IPS-20b (cell line): ENCODE measurements around the gene SYNE1.
A peak's percentile ranks its signal among the peaks of the same experiment; 100 is the strongest.

ENCODE experiments used
- H3K27ac ChIP-seq: one replicate; pipeline ENCODE4 v1.5.1; 2013; ENCODE audit warnings: low read length
- H3K27me3 ChIP-seq: 2 replicates; pipeline ENCODE4 v1.6.1; 2013; ENCODE audit warnings: mild to moderate bottlenecking, low read length, inconsistent platforms; ENCODE audit not compliant: insufficient read depth
- H3K36me3 ChIP-seq: 2 replicates; pipeline ENCODE4 v1.6.1; 2013; ENCODE audit warnings: low read depth, mild to moderate bottlenecking, inconsistent platforms, low read length, moderate library complexity; ENCODE audit not compliant: insufficient read depth
- H3K4me1 ChIP-seq: 2 replicates; pipeline ENCODE4 v1.6.1; 2013; ENCODE audit warnings: mild to moderate bottlenecking, control low read depth, inconsistent platforms, low read length, moderate library complexity; ENCODE audit not compliant: insufficient read depth
- H3K4me3 ChIP-seq: 2 replicates; pipeline ENCODE4 v1.5.1; 2013; ENCODE audit warnings: mild to moderate bottlenecking, low read length, inconsistent platforms
- H3K9ac ChIP-seq: 2 replicates; pipeline ENCODE4 v1.6.1; 2013; ENCODE audit warnings: low read depth, mild to moderate bottlenecking, inconsistent platforms, low read length, moderate library complexity
- H3K9me3 ChIP-seq: 2 replicates; pipeline ENCODE4 v1.6.1; 2013; ENCODE audit warnings: mild to moderate bottlenecking, low read depth, low read length, inconsistent platforms; ENCODE audit not compliant: insufficient read depth

SYNE1 gene

DNA sequence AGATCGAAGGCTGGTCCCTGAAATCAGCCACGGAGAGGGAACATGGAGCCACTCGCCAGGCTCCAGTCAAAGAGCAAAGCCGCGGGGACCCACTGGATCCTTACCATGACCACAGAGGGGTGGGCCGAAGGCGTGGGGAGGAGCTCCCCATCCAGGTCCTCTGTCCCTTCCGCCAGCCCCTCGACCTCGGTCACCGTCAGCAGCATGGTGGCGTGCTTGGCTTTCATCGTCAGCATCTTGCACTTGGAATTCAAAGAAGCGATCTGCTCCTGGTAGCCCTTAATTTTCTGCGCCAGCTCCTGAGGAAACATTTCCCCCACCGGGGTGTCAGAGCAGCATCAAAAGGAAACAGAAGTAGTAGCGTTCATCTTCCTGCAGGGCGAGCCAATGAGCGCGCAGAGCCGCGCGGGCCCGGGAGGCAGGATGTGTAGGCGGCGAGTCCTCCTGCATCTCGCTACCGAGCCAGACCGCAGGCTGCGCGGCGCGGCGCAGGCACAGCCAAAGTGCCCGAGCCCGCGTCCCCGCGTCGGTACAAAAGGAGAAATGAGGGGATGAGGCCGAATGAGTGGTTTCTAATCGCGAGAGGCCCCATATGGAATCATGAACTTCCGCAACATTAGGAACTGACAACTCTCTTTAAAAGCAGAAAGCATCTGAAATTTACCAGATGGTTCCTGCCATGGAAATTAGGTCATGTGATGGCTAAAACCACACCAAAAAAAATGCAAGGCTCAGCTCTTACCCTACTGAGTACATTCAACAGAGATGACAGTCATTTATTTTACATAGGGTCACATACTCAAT, 335.2 kb downstream of the SYNE1 start:
- Histone ChIP-seq H3K4me1 (peaks cover 5% of the 10 kb centered on the region; the same call in 1 of the 2 replicates), H3K9ac (peak overlapping the region; percentile 79; the same call in 1 of the 2 replicates), H3K9me3 (no peaks in the 10 kb centered on the region), H3K27me3 (no peaks in the 10 kb centered on the region), H3K4me3 (peak overlapping the region; percentile 92), H3K27ac (peak overlapping the region; percentile 22), H3K36me3 (no peaks in the 10 kb centered on the region)

DNA sequence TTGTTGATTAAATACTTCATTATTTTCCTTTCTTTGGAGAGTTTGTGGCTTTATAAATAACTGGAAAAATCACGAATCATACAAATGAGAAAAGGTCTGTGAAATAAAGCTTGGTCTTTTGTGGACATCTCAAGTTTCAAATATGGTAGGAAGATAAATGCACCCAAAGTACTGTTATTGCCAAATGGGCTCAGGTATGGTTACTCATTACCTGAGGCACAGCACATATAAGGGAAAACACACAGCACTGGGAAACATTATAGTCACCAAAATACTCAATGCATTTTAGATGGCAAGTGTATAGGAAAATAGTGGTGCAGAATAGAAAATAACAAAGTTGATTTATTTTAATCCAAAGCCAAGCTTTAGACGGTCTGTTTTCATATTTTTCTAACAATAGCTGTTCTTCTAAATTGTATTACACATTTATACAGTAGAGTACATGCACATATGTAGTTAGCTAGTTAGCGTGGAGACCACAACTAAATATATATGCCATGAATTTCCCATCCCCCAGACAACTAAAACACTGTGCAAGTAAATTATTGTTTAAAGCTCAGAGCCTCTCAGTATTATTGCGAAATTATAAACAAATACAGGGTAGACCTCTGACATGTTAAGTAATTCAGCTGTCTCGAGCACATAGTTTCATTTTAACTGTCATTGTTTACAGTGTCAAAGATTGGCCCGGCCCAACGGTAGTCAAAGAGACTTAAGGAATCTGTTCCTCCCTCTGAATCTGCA, 336.0 kb downstream of the SYNE1 start:
- H3K9ac ChIP-seq: peak overlapping the region; percentile 79; the same call in 1 of the 2 replicates
- H3K27me3 ChIP-seq: no peaks in the 10 kb centered on the region
- peak overlapping the region; percentile 22 for H3K27ac ChIP-seq
- H3K4me3 ChIP-seq: peak overlapping the region; percentile 92
- peaks cover 11% of the 10 kb centered on the region; the same call in 1 of the 2 replicates for H3K4me1 ChIP-seq
- no peaks in the 10 kb centered on the region for H3K9me3 ChIP-seq
- no peaks in the 10 kb centered on the region for H3K36me3 ChIP-seq

DNA sequence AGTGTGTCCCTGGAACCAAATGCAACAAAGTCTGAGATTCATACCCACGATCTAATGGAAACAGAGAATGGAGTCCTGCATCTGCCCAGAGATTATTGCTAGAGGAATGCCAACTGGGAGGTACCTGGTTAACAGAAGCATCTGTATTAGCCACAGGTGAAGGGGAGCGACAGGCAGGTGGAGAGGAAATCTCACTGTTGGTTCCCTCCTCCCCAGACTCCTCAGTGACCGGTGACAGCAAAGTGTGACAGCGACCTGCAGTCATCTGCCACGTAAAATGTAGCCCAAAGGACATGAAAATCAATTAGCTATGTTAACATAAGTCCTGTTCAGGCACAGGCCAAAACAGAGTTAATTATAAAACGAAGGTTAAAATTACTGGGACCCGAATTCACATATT, 336.6 kb downstream of the SYNE1 start:
- no peaks in the 10 kb centered on the region for H3K9me3 ChIP-seq
- H3K27ac ChIP-seq: no peak overlapping the region
- no peaks in the 10 kb centered on the region for H3K27me3 ChIP-seq
- no peak overlapping the region for H3K4me3 ChIP-seq
- H3K4me1 ChIP-seq: peaks cover 11% of the 10 kb centered on the region; the same call in 1 of the 2 replicates
- H3K36me3 ChIP-seq: no peaks in the 10 kb centered on the region
- H3K9ac ChIP-seq: no peak overlapping the region

DNA sequence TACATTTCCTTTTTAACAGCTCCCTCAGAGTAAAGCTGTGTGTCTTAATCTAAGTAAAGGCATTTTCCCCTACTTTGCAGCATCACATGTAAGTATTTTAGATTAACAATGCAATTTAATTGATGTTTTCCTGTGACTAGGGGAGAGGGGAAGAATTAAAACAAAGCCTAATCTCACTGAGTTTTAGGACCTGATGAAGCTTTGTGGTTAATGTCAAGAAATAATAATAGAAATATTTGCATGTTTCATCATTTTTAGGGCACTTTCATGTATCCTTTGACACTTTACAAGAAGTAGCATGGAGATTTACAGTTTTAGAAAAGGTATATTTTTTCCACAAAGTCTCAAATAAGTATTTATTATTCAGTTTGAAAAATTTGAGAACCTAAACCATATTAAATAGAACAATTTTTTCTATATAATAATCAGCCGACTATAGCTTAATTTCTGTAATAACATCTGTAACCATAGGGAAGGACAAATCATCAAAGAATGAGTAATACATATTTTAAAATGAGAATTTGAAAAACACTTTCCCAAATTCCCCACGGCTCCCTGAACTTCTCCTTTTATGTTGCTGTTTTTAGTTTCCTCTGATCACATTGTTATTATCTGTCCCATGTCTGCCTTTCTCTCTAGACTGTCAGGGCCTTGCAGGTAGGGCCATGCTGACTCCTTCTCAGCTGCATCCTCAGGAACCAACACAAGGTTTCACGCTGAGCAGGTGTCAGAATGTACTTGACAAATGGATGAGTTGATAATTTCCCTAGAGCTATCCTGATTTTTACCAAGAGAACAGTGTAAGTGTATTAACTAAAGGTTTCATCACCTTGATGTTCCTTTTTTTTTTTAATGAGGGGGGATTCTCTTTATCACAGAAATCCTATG, 338.1 kb downstream of the SYNE1 start:
- Histone ChIP-seq H3K27me3 (no peaks in the 10 kb centered on the region), H3K9me3 (no peaks in the 10 kb centered on the region), H3K4me3 (no peak overlapping the region), H3K36me3 (no peaks in the 10 kb centered on the region), H3K9ac (no peak overlapping the region), H3K4me1 (peaks cover 11% of the 10 kb centered on the region; the same call in 1 of the 2 replicates), H3K27ac (no peak overlapping the region)

DNA sequence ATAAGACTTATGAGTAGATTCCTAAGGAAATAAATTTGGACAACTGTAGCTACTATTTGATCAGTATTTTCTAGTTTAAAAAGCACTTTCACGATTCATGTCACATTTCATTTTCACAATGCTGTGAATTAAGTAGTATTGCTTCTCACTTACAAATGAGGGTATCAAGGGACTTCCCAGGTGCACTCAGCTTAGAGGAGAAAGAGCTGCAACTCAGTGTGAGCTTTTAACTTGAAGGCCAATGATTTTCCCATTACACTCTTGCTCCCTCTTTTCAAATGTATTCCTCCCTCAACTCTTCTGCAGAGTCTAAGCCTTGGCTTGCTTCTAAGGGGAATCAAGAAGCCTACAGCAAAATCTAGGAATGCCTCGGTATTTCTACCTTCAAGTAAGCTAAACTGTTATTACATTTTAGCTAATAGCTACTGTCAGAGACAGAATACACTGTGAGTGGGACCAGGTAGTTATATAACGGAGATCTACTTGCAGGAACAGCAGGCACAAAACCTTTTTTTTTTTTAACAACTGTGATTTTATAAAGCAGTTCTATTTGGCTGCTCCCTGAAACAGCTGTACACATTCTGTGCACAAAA, 339.0 kb downstream of the SYNE1 start:
- no peaks in the 10 kb centered on the region for H3K9me3 ChIP-seq
- H3K27me3 ChIP-seq: no peaks in the 10 kb centered on the region
- no peak overlapping the region for H3K4me3 ChIP-seq
- H3K9ac ChIP-seq: no peak overlapping the region
- no peak overlapping the region for H3K27ac ChIP-seq
- H3K4me1 ChIP-seq: peaks cover 11% of the 10 kb centered on the region; the same call in 1 of the 2 replicates
- H3K36me3 ChIP-seq: no peaks in the 10 kb centered on the region

DNA sequence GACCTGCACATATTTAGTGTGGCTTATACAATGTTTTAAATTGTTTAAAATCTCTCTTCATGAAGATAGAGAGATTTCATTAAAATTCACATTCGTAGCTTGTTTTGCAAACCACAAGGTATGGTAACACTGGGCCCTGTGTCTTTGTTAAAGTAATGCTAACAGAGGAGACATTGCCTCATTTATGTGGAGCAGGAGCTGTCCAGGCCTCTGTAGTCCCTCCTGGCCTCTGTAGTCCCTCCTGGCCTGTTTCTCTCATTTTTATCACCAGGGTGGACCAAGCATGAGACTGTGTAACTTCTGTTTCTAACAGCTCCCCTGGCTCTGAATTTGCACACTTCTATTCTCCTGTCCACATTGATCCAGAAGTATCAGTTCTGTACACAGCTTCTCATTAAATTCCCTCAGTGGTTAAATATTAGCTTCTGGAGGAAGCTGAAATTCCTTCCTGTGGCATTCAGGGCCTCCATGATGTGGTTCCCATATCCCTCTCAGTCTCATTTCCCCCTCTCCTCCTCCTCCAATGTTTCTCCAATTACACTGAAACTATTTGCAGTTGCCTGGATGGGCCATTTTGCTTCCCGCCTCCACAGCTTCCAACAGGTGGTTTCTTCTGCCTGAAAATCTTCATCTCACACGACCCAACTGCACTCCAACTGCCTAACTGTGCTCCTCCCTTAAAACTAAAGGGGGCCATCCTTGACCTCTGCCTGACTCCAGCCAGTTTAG, 340.4 kb downstream of the SYNE1 start:
- Histone ChIP-seq H3K27ac (no peak overlapping the region), H3K36me3 (no peaks in the 10 kb centered on the region), H3K9me3 (no peaks in the 10 kb centered on the region), H3K4me3 (no peak overlapping the region), H3K27me3 (no peaks in the 10 kb centered on the region), H3K9ac (no peak overlapping the region), H3K4me1 (peaks cover 11% of the 10 kb centered on the region; the same call in 1 of the 2 replicates)

DNA sequence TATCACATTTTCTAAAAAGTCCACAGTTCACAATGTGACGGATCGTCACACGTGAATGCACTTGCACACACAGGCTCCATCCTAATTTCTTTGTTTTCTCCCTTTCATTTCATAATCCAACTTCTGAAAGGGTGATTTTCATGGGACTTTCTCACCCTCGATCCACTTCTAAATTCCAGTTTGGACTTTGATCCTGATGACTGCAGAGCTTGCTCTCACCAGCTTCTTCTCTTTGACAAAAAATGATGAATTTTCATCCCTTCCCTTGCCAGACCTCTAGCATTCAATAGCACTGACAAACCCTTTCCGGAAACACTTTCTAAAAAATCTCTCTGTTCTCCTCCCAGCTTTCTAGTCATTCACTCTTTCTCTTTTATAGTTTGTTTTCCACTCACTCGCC, 341.2 kb downstream of the SYNE1 start:
- Histone ChIP-seq H3K36me3 (no peaks in the 10 kb centered on the region), H3K27ac (no peak overlapping the region), H3K9ac (no peak overlapping the region; the same call in 1 of the 2 replicates), H3K4me1 (peaks cover 11% of the 10 kb centered on the region; the same call in 1 of the 2 replicates), H3K27me3 (no peaks in the 10 kb centered on the region), H3K9me3 (no peaks in the 10 kb centered on the region), H3K4me3 (no peak overlapping the region)

DNA sequence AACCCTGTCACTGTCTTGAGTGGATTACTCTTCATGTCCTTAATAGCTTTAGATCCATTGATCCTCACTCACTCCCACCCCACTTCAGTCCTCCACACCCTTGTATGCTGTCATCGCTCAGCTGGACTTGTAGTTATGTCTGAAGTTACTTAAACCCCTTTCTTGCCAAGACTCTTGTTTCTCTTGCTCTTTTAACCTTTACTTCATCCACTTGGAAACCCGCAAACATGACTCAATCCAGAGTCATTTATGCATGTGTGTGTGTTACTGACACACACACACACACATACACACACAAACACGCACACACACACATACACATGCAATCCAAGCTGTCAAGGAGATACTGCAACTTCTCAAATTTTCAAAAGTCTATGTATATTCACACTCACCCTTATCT, 341.8 kb downstream of the SYNE1 start:
- Histone ChIP-seq H3K9me3 (no peaks in the 10 kb centered on the region), H3K4me3 (no peak overlapping the region), H3K9ac (no peak overlapping the region), H3K27ac (no peak overlapping the region), H3K27me3 (no peaks in the 10 kb centered on the region), H3K36me3 (no peaks in the 10 kb centered on the region), H3K4me1 (peaks cover 11% of the 10 kb centered on the region; the same call in 1 of the 2 replicates)

DNA sequence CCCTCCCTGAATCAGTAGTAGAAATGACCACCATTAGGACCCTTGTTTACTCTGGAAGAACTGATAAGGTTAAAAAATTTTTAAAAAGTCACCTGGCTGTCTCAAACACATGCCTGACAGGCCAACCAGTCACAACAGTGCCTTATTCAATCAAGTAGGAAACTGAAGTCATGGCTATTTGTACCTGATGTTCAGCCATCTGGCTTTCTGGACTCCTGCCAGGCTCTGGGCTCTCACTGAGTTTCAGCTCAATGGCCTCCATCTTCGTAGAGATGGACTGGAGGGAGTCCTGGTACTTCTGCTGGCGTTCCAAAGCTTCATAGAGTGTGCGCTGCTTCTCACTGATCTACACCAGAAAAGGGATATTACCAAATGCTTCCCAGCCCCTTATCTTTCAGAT, 343.8 kb downstream of the SYNE1 start:
- H3K36me3 ChIP-seq: no peaks in the 10 kb centered on the region
- H3K4me3 ChIP-seq: no peak overlapping the region
- H3K4me1 ChIP-seq: peaks cover 6% of the 10 kb centered on the region; the same call in 1 of the 2 replicates
- H3K9ac ChIP-seq: no peak overlapping the region
- H3K9me3 ChIP-seq: no peaks in the 10 kb centered on the region
- no peak overlapping the region for H3K27ac ChIP-seq
- no peaks in the 10 kb centered on the region for H3K27me3 ChIP-seq

DNA sequence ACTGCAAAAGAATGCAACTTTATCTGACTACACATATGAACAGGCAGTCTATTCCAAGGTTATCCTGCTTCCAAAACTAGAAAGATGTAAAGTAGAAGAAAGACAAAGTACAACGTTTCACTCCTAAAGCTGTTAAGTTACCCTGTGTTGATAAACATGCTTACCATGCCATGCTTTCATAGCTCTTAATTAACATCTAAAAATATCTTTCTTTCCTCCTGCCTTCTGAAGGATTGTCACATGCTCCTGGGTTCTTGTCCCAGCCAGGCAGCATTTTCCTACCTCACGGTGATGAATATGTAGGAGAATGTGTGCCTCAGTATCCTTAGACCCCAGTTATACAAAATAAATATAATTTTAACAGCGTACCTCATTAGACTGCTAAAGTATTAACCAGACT, 344.6 kb downstream of the SYNE1 start:
- peaks cover 6% of the 10 kb centered on the region; the same call in 1 of the 2 replicates for H3K4me1 ChIP-seq
- no peaks in the 10 kb centered on the region for H3K36me3 ChIP-seq
- H3K4me3 ChIP-seq: no peak overlapping the region
- no peaks in the 10 kb centered on the region for H3K9me3 ChIP-seq
- no peak overlapping the region for H3K27ac ChIP-seq
- no peaks in the 10 kb centered on the region for H3K27me3 ChIP-seq
- no peak overlapping the region for H3K9ac ChIP-seq
